NCI-H2107 treated with DMSO at 0.1 percent for 48 hours (cell line): ENCODE measurements around the gene LHFPL5.

Source experiments
- DNase-seq: peaks from one replicate; lab custom pipeline; 2025; ENCODE audit not compliant: unreplicated experiment; lab: John Stamatoyannopoulos, UW

Gene LHFPL5

GRCh38 chr6:35850208-35850607 lies 45.1 kb downstream of the LHFPL5 start:
- no peak for DNase-seq

GRCh38 chr6:35852994-35853393 lies 47.8 kb downstream of the LHFPL5 start:
- DNase-seq, result no peak

GRCh38 chr6:35856250-35856649 lies 51.1 kb downstream of the LHFPL5 start:
- DNase-seq, result no peak

DNA sequence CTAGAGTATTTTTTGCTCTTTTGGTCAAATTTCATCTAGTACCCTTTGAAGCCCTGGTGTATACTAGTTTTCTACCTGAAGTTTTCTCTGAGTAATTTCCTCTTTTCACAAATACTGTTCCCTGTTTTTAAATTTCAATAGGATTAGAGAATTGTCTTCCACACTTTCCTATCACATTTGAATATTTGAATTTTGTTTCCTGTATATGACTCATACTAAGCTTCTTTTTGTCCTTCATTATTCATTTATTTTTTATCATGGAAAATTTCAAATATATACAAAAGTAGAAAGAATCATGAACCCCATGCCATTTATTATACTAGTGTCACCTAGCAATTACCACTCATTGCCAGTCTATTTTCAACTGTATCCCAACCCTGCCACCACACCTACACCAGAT lies 52.7 kb downstream of the LHFPL5 start:
- DNase-seq, result no peak

- DNase-seq, result no peak
These were observed 54.2 kb downstream of the LHFPL5 start for GRCh38 chr6:35859367-35859766.
